GM21447 (cell line): ENCODE measurements around the gene PRUNE2.
"Not testable (repeated sequence)": the region's sequence is repeated elsewhere in the genome, so short reads cannot be mapped to it uniquely, and the experiment has no call there.

ENCODE experiments used
- ATAC-seq: cut with Tn5 transposase; IDR thresholded peaks from one replicate; pipeline ENCODE4 v1.9.1; 2021; ENCODE audit not compliant: unreplicated experiment

Gene PRUNE2

GRCh38 chr9:76800901-76801300, 105.0 kb downstream of the PRUNE2 start:
- ATAC-seq: no peak

GRCh38 chr9:76799473-76799872, 106.4 kb downstream of the PRUNE2 start:
- no peak for ATAC-seq

DNA sequence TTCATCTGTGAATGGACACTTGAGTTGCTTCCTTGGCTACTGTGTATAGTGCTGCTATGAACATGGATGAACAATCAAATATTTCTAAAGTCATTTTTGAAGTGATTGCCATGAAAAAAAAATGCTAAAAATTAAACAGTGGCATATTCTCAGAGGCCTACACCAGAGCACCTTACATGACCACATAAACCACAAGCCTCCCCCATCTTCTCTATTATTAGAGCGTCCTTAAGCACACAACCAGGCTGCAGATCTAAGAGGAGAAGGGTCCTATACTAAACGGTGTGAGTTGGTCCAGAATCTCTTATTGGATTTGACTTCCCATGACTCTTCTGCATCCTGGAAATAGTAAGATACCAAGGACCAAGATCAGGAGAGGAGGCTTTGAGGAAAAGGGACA, 107.4 kb downstream of the PRUNE2 start:
- no peak for ATAC-seq

- no peak for ATAC-seq
Measured at GRCh38 chr9:76796296-76796695, 109.6 kb downstream of the PRUNE2 start.

DNA sequence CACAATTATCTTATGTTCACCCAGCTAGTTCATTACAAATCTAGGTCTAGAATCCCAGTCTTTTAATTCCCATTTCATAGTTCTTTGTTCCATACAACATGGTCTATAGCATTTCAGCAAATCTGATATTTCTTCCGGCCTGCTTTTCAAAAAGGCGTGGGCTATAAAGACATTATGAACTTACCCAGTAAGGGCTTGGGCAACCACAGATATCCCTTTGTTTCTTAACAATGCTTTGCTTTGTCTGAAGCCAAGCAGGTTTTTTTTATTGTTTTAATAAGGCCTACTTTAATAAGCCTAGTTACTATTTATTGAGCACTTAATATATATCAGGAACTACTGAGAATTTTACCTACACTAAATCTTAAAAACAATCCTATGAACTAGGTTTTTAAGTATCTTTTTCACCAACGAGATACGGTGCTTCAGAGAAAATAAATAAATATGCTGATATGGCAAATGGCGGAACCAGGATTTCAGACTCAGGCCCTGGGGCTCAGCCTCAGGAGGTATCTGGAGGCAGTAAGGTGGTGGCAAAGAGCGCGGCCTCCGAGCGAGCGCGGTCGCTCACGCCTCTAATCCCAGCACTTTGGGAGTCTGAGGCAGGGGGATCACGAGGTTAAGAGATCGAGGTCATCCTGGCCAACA, 112.0 kb downstream of the PRUNE2 start:
- ATAC-seq: no peak

DNA sequence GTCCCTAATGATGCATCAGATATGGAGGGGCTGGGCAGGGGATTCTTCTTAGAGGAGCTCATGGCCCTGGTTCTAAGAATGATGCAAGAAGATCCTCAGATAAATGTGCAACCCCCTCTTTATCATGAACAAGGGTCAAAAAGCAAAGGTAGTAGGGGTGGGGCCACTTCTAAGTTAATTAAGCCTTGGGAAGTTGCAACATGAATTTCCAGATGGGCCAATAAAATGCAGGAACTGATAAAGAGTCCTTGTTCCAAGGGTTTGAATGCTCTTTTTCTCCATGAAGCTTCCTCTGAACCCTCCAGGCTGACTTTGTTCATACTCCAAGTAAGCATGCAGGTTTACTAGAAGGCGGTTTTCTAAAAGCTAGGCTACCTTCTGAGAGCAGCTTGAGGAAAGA, 116.1 kb downstream of the PRUNE2 start:
- ATAC-seq: no peak

DNA sequence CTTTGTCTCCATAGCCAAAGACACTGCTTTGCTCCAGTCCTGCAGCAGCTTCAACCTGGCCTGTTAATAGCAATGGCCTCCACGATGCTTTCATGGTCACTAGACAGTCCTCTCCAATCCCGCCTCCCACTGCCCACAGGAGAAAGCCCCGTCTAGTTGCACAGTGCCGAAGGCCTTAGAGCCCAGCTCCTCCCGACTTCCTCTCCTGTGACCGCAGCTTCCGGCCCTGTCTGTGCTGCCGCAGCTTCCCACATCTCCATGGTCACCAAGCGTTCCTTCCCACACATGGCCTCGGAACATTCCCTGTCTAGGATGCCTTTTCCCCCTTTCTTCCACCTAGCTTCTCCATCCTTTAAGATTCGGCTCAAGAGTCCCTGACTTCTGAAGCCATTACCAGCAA, 118.2 kb downstream of the PRUNE2 start:
- ATAC-seq: no peak

DNA sequence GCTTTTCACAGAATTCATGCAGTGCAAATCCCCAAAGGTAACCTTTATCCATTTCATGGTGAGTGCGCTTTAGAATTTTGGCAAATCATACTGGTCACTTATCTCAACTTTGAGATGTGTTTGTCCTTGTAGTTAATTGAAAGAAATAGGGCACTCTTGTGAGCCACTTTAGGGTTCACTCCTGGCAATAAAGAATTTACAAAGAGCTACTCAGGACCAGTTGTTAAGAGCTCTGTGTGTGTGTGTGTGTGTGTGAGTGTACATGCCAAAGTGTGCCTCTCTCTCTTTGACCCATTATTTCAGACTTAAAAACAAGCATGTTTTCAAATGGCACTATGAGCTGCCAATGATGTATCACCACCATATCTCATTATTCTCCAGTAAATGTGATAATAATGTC, 120.4 kb downstream of the PRUNE2 start:
- ATAC-seq: no peak

GRCh38 chr9:76784881-76785280, 121.0 kb downstream of the PRUNE2 start:
- no peak for ATAC-seq

DNA sequence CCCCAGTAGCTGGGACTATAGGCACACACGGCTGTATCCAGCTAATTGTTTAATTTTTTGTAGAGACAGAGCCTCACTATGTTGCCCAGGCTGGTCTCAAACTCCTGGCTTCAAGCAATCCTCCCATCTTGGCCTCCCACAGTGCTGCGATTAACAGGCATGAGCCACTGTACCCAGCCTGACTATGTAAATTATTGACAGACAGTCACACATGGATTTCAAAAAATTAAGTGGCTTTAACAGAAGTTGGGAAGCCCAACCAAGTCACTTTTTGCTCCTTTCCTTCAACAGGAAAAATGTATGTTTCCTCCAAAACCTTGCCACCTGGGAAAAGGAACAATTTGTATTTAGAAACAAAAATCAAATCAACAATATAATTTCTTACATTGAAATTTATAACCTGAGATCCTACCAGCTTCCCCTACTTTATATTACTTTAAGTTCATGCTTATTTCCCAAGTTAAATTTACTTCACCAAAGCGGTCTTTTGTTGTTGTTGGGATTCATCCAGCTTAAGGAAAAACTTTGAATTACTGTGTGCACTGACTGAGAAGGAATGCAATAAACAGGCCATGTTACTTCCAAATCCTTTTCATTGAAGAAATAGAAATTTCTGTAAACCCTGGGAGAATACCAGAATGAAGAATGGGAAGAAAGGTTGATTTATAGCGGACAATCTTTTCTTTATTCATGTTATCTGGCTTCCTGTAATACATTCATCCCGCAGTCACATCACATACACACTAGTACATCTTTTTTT, 133.0 kb downstream of the PRUNE2 start:
- ATAC-seq: no peak

DNA sequence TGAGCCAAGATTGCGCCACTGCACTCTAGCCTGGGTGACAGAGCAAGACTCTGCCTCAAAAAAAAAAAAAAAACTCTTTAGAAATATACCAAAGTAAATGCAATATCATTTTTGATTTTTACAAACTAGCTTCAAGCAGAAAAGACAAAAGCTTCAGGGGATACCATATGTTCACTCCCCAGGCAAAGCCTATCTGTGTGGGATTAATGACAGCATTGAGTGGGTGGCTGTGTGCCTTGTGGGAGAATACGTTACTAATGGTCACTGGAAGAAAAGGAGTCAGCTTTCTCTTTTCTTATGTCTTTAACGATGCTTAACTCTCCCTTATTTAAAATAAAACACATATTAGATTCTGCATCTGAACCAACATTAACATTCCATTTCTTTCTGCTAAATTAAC, 139.8 kb downstream of the PRUNE2 start:
- ATAC-seq: no peak

DNA sequence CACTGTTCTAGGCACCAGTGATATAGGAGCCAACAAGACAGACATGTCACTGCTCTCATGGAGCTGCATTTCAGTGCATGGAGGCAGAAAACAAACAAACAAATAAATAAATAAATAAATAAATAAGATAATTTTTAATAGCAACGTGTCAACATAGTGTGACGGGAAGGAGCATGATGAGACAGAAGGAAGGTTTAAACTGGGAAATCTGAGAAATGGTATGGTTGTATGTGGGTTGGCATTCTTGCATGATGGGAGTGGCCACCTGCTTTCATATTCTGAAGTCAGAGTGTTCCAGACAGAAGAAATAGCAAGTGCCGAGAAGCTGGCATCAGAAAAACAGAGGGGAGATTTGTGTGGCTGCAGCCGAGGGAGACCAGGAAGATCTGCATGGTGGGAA, 141.8 kb downstream of the PRUNE2 start, which contains the start of gene PCA3:
PCA3 (plus strand) TSS at position 301 of the 400 bp plus-strand sequence.
- no peak for ATAC-seq

DNA sequence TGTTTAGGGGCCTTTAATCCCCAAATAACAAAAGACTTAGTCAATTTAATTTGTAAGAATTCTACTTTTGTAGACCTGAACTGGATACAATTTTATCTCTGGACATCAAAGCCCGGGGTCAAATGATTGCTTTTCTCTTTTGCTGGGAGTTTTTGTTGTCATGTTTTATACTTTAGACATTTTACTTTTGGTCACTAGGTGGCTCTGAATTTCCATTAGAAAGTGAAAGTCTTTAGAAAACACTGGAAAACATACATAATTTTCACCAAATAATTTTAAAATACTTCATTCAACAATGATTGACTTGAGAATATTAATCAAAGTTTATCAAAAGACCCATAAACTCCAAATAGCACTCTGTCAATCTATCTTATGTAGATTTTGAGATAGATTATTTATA, 144.5 kb downstream of the PRUNE2 start:
- no peak for ATAC-seq

DNA sequence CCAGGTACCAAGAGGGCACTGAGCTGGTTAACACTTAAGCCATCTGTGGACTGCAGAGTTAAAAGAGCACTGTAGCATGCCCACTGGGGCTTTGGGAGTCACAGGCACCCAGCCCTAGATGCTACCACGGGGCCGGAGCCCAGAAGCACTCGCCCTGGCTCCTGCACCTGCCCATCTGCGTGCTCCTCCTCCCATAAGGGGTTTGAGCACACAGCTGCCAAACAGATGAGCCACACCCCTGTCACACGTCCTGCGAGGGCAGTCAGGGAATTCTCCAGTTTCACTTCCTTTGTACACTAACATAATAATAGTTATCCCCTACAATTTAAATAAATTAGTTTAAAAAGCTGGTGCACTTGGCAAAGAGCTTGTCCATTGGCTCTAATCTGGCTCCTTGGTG, 146.2 kb downstream of the PRUNE2 start:
- ATAC-seq: peak; percentile 40

GRCh38 chr9:76758476-76758875, 147.4 kb downstream of the PRUNE2 start:
- no peak for ATAC-seq

GRCh38 chr9:76756941-76757673, 148.8 kb downstream of the PRUNE2 start:
- no peak for ATAC-seq

GRCh38 chr9:76756268-76756640, 149.7 kb downstream of the PRUNE2 start:
- ATAC-seq: no peak

- ATAC-seq: no peak
Measured at GRCh38 chr9:76751001-76751400, 154.9 kb downstream of the PRUNE2 start.

DNA sequence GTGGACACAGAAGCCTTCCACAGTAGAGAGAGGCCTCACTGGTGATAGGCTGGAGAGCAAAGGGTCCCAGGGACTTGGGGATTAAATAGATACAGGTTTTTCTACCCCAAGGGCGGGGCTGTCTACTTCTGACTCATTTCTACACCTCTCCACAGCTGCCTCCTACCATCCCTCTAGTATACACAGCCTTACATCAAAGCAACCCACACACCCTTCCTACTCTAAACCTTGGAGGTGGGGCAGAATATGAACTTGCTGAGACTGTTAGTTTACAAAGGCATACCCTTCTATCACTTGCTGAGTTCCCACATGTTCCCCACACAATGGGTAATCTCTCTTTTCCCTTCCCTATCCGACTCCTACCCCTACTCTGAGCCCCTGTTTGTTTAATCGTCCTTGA, 161.6 kb downstream of the PRUNE2 start:
- ATAC-seq: no peak

DNA sequence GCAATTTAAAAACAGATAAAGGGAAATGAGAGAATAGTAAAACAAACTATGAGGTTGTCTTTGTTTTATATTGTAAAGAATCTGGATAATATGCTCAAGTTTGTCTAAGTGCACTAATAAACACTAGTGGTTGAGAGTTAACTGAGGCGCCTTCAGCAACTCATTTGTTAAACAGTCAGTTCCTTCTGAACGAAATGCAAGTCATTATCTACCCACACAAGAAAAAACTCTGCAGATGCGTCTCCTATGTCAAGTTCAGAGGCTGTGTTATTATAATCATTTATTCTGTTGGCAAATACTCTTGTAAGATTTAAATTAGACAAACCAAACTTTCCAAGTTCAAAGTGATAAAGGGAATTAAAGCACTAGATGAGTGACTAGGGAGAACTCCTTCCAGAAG, 162.0 kb downstream of the PRUNE2 start:
- ATAC-seq: no peak

DNA sequence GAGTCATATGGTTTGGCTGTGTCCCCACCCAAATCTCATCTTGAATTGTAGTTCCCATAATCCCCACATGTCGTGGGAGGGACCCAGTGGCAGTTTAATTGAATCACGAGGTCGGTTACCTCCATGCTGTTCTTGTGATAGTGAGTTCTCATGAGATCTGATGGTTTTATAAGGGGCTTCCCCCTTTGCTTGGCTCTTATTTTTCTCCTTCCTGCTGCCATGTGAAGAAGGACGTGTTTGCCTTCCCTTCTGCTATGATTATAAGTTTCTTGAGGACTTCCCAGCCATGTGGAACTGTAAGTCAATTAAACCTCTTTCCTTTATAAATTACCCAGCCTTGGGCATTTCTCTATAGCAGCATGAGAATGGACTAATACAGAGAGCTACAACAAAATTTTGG, 163.0 kb downstream of the PRUNE2 start:
- not testable (repeated sequence) for ATAC-seq

DNA sequence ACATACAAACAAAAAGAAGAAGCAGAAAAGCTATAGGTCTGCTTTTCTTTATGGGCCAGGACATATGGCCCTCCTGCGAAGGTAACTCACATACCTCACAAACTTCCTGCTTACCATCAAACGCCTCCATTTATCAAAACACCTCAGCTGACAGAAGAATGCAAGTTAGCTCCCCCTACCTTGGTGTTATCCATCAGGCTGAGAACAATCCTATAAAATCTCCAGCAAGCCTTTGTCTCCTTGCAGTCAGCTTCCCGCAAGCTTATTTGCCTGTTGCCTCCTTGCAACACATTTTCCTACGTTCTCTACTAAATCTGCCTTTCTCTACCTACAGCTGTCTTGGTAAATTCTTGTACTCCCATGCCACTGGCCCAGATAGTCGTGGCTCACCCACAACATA, 164.4 kb downstream of the PRUNE2 start:
- ATAC-seq: no peak
